ENCODE data around the gene POLD1. TPM values are rescaled to one million over a fixed set of nuclear protein-coding genes. Genes with fewer than 3 reads are reported as not detected.

The POLD1 gene
- polyA plus RNA-seq, 1 of the 3 experiments (the other 2 are of a cell fraction) = 33.6 TPM

DNA sequence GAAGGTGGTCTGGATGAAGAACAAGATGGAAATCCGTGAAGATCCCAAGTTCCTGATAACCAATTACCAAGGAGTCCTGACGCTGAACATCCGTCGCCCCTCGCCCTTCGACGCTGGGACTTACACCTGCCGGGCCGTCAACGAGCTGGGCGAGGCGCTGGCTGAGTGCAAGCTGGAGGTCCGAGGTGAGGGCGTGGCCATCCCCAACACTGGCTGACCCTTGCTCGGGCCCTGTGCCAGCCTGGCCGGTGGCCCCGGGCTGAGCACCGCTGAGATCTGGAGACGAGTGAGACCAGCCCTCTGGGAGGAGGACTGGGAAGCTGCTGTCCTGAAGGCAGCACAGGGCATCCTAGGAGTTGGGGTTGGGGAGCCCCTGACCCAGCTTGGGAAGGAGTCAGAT, 80.2 kb downstream of the POLD1 start:
- no peak overlapping the region for H2AFZ ChIP-seq (ENCODE audit: low read depth)
- no peak overlapping the region for H3K9ac ChIP-seq
- no peaks in the 10 kb centered on the region for H3K27me3 ChIP-seq (ENCODE audit: insufficient read depth)
- CTCF ChIA-PET = interaction anchor here (2.4 to 8.3 kb wide), 2 partner anchors 97 to 107 kb away, joined by 10 to 80 read pairs; no protein-coding TSS in a partner anchor
- H3K4me3 ChIP-seq (ENCODE audit: low read depth in 2 of 2, low read length in 1 of 2) = no peak overlapping the region
- no peak for DNase-seq
- no peaks in the 10 kb centered on the region for H4K20me1 ChIP-seq (ENCODE audit: insufficient read depth)
- 65% methylated on average over 18 of the region's 19 CpGs for WGBS (ENCODE audit: low lambda C conversion rate)
- H3K27ac ChIP-seq (ENCODE audit: low read depth in 2 of 2, low read length in 1 of 2) = no peak overlapping the region
- H3K79me2 ChIP-seq (ENCODE audit: insufficient read depth) = no peaks in the 10 kb centered on the region
- no peak overlapping the region for H3K4me2 ChIP-seq
- H3K9me3 ChIP-seq = no peaks in the 10 kb centered on the region
- no peaks in the 10 kb centered on the region for H3K36me3 ChIP-seq (replicated peaks in 1 of 2; ENCODE audit: control insufficient read depth in 1 of 2, insufficient read depth in 2 of 2, low read length in 1 of 2)
- H3K9me2 ChIP-seq = no peaks in the 10 kb centered on the region
- TF ChIP-seq MXI1 (IDR thresholded peaks at IDR 0.05; ENCODE audit: low read depth, low read length) (no peak), GATA2 (CRISPR knock-in tag; IDR thresholded peaks at IDR 0.05) (no peak), USF1 (IDR thresholded peaks at IDR 0.05; ENCODE audit: borderline replicate concordance, low read depth) (no peak), NFIC (IDR thresholded peaks at IDR 0.05; ENCODE audit: borderline replicate concordance) (no peak), JUND (IDR thresholded peaks at IDR 0.05) (no peak), CHD2 (IDR thresholded peaks at IDR 0.05; ENCODE audit: low read length, partially characterized antibody) (no peak), USF2 (IDR thresholded peaks at IDR 0.05; ENCODE audit: borderline replicate concordance, low read depth, low read length) (no peak), EP300 (IDR thresholded peaks at IDR 0.05; ENCODE audit: borderline replicate concordance in 1 of 2, low read depth in 1 of 2, low read length in 1 of 2) (no peak), FOSL2 (IDR thresholded peaks at IDR 0.05; ENCODE audit: borderline replicate concordance, low read depth) (no peak), MEF2A (IDR thresholded peaks at IDR 0.05; ENCODE audit: borderline replicate concordance, low read depth) (no peak), REST (IDR thresholded peaks at IDR 0.05; ENCODE audit: low read depth, low read length) (no peak), MAX (IDR thresholded peaks at IDR 0.05; ENCODE audit: low read depth) (no peak)
- TF ChIP-seq, protein P1, sequence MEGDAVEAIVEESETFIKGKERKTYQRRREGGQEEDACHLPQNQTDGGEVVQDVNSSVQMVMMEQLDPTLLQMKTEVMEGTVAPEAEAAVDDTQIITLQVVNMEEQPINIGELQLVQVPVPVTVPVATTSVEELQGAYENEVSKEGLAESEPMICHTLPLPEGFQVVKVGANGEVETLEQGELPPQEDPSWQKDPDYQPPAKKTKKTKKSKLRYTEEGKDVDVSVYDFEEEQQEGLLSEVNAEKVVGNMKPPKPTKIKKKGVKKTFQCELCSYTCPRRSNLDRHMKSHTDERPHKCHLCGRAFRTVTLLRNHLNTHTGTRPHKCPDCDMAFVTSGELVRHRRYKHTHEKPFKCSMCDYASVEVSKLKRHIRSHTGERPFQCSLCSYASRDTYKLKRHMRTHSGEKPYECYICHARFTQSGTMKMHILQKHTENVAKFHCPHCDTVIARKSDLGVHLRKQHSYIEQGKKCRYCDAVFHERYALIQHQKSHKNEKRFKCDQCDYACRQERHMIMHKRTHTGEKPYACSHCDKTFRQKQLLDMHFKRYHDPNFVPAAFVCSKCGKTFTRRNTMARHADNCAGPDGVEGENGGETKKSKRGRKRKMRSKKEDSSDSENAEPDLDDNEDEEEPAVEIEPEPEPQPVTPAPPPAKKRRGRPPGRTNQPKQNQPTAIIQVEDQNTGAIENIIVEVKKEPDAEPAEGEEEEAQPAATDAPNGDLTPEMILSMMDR (IDR thresholded peaks at IDR 0.05) = no peak
- H3K4me1 ChIP-seq (ENCODE audit: control insufficient read depth in 1 of 2, insufficient read depth in 2 of 2, low read depth in 1 of 2, low read length in 1 of 2) = peaks cover 0 to 4% of the 10 kb centered on the region in 2 experiments; a peak in 1 of 4 replicates
- POLR2A ChIA-PET = no interaction called here
- no peaks in the 10 kb centered on the region for H3F3A ChIP-seq (replicated peaks; ENCODE audit: insufficient read depth)

Data from SK-N-SH (cell line).